ENCODE data around the gene SYNGR3.

The SYNGR3 gene

DNA sequence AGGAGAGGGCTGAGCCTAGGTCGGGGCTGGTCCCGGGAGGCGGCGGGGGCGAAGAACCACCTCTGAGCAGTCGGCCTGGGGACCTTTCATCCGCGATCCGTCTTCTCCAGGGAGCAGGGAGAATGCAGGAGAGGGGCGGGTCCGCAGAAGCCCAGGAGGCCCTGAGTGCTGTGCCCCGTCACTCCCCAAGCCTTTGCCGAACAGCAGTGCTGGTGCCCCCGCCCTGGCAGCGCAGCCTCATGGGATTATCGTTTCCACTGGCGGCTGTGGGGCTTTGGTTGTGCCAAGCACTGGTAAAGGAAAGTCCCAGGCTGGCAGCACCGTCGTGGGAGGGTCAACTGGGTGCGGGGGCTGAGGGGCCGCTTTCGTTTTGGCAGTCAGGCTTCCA, 17.3 kb upstream of the SYNGR3 start:
- Mint-ChIP-seq H3K4me1 (peaks cover 20% of the 10 kb centered on the region), H3K9me3 (no peaks in the 10 kb centered on the region), H3K27me3 (ENCODE audit: low read depth, poor library complexity) (peaks cover 7% of the 10 kb centered on the region), H3K36me3 (ENCODE audit: low read depth) (peaks cover 2% of the 10 kb centered on the region), H3K4me3 (peak overlapping the region; percentile 95), H3K27ac (no peak overlapping the region)
- TF ChIP-seq CTCF (IDR thresholded peaks at IDR 0.05), result no peak
- DNase-seq, result peak; percentile 55

GRCh38 chr16:1973461-1974156, 16.2 kb upstream of the SYNGR3 start:
- Mint-ChIP-seq H3K36me3 (ENCODE audit: low read depth) (peaks cover 5% of the 10 kb centered on the region), H3K4me3 (no peak overlapping the region), H3K27ac (no peak overlapping the region), H3K27me3 (ENCODE audit: low read depth, poor library complexity) (peaks cover 15% of the 10 kb centered on the region), H3K9me3 (no peaks in the 10 kb centered on the region), H3K4me1 (peaks cover 20% of the 10 kb centered on the region)
- DNase-seq, result no peak
- TF ChIP-seq CTCF (IDR thresholded peaks at IDR 0.05), result no peak

DNA sequence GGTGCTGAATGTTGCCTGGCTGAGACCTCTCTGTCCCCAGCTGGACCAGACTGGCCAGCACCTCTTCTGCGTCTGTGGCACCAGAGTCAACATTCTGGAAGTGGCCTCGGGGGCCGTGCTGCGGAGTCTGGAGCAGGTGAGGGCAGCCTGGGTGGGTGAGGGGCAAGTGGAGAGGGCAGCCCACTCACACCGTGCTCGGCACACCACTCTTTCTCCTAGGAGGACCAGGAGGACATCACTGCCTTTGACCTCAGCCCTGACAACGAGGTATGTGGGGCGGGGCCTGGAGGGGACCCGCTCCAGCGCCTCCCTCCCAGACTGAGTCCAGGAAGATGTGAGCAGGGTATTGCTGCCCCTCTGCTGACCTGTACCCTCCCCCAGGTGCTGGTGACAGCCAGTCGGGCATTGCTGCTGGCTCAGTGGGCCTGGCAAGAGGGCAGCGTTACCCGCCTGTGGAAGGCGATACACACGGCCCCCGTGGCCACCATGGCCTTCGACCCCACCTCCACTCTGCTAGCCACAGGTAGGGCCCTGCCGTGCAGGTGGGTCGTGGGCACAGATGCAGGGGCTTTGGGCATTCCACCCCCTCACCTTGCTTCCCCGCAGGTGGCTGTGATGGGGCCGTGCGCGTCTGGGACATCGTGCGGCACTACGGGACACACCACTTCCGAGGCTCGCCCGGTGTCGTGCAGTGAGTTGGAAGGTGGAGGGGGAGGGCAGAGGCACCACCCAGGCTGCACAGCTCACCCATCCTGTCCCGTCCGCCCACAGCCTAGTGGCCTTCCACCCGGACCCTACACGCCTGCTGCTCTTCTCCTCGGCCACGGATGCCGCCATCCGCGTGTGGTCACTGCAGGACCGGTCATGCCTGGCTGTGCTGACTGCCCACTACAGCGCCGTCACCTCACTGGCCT, 15.4 kb upstream of the SYNGR3 start:
- Mint-ChIP-seq H3K9me3 (no peaks in the 10 kb centered on the region), H3K4me1 (peaks cover 20% of the 10 kb centered on the region), H3K27me3 (ENCODE audit: low read depth, poor library complexity) (peaks cover 20% of the 10 kb centered on the region), H3K27ac (no peak overlapping the region), H3K4me3 (peak overlapping the region; percentile 13), H3K36me3 (ENCODE audit: low read depth) (peaks cover 5% of the 10 kb centered on the region)
- no peak for DNase-seq
- TF ChIP-seq CTCF (IDR thresholded peaks at IDR 0.05), result no peak

- TF ChIP-seq CTCF (IDR thresholded peaks at IDR 0.05), result no peak
- no peak overlapping the region for H3K27ac Mint-ChIP-seq
- no peak overlapping the region for H3K4me3 Mint-ChIP-seq
- no peaks in the 10 kb centered on the region for H3K9me3 Mint-ChIP-seq
- peaks cover 20% of the 10 kb centered on the region for H3K4me1 Mint-ChIP-seq
- peaks cover 32% of the 10 kb centered on the region for H3K27me3 Mint-ChIP-seq (ENCODE audit: low read depth, poor library complexity)
- peaks cover 5% of the 10 kb centered on the region for H3K36me3 Mint-ChIP-seq (ENCODE audit: low read depth)
- no peak for DNase-seq
These were observed 14.1 kb upstream of the SYNGR3 start for GRCh38 chr16:1975432-1976215.

DNA sequence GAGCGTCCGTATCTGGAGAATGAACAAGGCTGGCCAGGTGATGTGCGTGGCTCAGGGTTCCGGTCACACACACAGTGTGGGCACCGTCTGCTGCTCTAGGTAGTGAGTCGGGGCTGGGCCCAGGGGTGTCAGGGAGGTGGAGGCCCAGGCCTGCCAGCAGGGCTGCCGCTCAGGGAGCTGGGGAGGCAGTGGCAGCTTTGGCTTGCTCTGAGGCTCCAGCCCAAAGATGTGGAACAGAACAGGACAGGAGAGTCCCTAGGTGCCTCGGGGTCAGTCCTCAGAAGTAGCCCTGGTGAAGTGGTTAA, 13.6 kb upstream of the SYNGR3 start:
- H3K9me3 Mint-ChIP-seq, result no peaks in the 10 kb centered on the region
- peaks cover 15% of the 10 kb centered on the region for H3K4me1 Mint-ChIP-seq
- no peak for DNase-seq
- no peak overlapping the region for H3K4me3 Mint-ChIP-seq
- H3K36me3 Mint-ChIP-seq (ENCODE audit: low read depth), result peaks cover 5% of the 10 kb centered on the region
- no peak for TF ChIP-seq CTCF (IDR thresholded peaks at IDR 0.05)
- H3K27ac Mint-ChIP-seq, result no peak overlapping the region
- peaks cover 38% of the 10 kb centered on the region for H3K27me3 Mint-ChIP-seq (ENCODE audit: low read depth, poor library complexity)
